ENCODE data around the gene ADAMTSL5.
"Not testable (repeated sequence)": the region's sequence is repeated elsewhere in the genome, so short reads cannot be mapped to it uniquely, and the experiment has no call there.

ADAMTSL5 gene

DNA sequence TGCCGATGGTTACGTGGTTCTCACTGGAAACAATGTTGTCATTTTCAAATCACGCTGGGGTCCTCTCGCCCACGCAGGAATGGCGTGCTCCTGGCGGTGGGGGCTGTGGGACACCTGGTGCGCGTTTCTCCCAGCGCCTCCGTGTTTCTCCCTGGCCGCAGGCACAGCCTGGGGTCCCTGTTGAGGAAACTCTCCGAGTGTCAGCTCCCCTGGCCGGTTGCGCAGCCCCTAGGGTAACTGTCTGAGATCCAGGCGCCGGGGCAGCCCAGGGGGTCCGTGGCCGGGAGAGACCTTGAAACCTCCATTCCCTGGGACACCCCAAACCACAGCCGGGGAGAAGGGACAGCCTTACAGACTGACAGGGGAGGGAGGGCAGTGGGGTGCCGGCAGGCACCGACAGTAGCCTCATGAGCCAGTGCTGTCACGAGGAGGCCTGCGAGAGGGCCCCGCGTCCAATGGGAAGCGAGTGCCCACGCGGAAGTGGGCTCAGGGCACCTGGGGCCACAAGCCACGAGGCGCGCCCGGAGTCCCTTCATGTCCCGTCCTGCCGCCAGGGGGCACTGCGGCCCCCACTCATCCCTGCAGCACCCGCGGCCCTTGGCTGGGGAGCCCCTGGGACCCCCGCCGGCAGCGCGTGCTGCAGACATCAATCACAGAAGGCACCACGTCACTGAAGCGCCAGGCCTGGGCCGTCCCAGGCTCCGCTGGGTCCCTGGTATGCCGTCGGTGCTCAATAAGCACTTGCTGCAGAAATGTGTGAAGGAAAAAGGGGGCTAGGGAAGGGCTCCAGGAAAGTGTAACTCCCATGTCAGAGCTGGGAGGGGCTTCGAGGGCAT is 9.5 kb downstream of the ADAMTSL5 start:
- peaks cover 10% of the 10 kb centered on the region for H3K36me3 Mint-ChIP-seq (ENCODE audit: insufficient read depth)
- H3K4me3 Mint-ChIP-seq, result no peak overlapping the region
- ATAC-seq (replicated peaks) (peak; percentile 11), DNase-seq (peak; percentile 43 to 46 (median 46))
- H3K4me1 Mint-ChIP-seq (ENCODE audit: low read depth in 2 of 2), result peaks cover 7 to 11% of the 10 kb centered on the region in 2 donors
- peaks cover 7 to 36% of the 10 kb centered on the region in 2 donors for H3K27me3 Mint-ChIP-seq
- H3K9me3 Mint-ChIP-seq, result no peaks in the 10 kb centered on the region
- H3K27ac Mint-ChIP-seq, result no peak overlapping the region

DNA sequence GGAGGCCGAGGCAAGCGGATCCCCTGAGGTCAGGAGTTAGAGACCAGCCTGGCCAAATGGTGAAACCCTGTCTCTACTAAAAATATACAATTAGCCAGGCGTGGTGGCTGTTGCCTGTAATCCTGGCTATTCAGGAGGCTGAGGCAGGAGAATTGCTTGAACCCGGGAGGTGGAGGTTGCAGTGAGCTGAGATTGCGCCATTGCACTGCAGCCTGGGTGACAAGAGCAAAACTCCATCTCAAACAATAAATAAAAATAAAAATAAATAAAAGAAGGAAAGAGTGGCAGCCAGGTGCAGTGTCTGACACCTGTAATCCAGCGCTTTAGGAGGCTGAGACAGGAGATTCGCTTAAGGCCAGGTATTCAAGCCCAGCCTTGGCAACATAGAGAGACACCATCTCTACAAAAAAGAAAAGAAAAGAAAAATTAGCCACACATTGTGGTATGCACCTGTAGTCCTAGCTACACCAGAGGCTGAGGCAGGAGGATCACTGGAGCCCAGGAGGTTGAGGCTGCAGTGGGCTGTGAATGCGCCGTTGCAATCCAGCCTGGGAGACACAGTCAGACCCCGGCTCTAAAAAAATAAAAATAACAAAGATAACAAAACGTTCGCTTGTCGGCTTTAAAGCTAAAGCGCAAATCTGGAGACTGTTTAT is 10.3 kb downstream of the ADAMTSL5 start:
- peaks cover 2 to 6% of the 10 kb centered on the region in 2 donors for H3K4me1 Mint-ChIP-seq (ENCODE audit: low read depth in 2 of 2)
- no peak overlapping the region for H3K27ac Mint-ChIP-seq
- no peak for ATAC-seq (replicated peaks)
- no peaks in the 10 kb centered on the region for H3K9me3 Mint-ChIP-seq
- DNase-seq, result no peak
- peaks cover 5% of the 10 kb centered on the region for H3K36me3 Mint-ChIP-seq (ENCODE audit: insufficient read depth)
- no peak overlapping the region for H3K4me3 Mint-ChIP-seq
- H3K27me3 Mint-ChIP-seq, result peaks cover 8 to 38% of the 10 kb centered on the region in 2 donors

DNA sequence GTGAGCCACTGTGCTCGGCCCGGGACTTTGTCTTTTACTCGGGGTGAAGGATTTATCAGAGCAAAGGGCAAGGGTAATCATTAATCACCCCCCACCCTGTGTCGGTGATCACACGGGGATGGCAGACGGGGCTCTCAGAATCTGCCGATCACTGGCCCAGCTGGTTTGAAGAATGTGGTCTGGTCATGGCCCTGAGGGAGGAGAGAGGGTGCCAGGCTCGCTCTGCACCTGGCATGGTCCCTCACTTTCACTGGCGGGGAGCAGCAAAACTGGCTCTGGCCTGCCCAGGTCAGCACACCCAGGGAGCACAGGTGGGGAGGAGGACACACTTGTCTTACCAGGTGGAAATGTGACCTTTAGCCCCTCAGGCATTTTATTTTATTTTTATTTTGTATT is 11.6 kb downstream of the ADAMTSL5 start:
- DNase-seq, result no peak
- Mint-ChIP-seq H3K36me3 (ENCODE audit: insufficient read depth) (peaks cover 3% of the 10 kb centered on the region), H3K9me3 (no peaks in the 10 kb centered on the region), H3K4me1 (ENCODE audit: low read depth in 2 of 2) (peaks cover 0 to 4% of the 10 kb centered on the region in 2 donors), H3K27ac (no peak overlapping the region), H3K27me3 (peaks cover 12 to 47% of the 10 kb centered on the region in 2 donors), H3K4me3 (no peak overlapping the region)
- no peak for ATAC-seq (replicated peaks)

DNA sequence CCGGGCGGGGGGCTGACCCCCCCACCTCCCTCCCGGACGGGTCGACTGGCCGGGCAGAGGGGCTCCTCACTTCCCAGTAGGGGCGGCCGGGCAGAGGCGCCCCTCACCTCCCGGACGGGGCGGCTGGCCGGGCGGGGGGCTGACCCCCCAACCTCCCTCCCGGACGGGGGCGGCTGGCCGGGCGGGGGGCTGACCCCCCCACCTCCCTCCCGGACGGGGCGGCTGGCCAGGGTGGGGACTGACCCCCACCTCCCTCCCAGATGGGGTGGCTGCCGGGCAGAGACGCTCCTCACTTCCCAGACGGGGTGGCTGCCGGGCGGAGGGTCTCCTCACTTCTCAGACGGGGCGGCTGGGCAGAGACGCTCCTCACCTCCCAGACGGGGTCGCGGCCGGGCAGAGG is 13.6 kb downstream of the ADAMTSL5 start:
- not testable (repeated sequence) for ATAC-seq (replicated peaks); H3K9me3 Mint-ChIP-seq; H3K4me3 Mint-ChIP-seq; H3K27ac Mint-ChIP-seq; DNase-seq; H3K36me3 Mint-ChIP-seq (ENCODE audit: insufficient read depth); H3K4me1 Mint-ChIP-seq (ENCODE audit: low read depth in 2 of 2)
- peaks cover 12 to 37% of the 10 kb centered on the region in 2 donors for H3K27me3 Mint-ChIP-seq

DNA sequence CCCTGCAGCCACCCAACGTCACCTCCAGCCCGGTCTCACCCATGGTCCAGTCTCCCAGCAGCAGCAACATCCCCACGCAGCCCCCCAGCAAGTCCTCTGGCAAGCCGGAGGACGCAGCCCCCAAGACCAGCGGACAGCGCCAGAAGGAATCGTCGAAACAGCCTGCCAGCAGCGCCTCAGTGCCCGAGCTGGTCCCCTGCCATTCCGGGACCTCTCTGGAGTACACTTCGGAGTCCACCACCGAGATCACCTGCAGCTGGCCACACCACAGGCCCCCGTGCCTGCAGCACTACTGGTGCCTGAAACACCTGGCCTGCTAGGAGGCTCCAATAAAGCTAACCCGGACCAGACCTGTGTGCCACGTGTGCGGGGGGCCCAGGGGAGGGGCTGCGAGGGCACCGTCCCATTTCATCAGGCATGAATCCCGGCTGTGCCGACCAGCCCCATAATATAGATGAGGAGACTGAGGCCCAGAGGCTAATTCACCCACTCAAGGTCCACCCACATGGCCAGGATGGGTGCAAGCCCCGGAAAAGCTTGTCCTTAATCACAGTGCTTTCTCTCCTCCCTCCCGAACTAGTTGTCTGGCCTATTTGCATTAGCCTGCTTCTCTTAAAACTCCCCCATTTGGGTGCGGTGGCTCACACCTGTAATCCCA is 15.1 kb downstream of the ADAMTSL5 start:
- no peaks in the 10 kb centered on the region for H3K9me3 Mint-ChIP-seq
- H3K27me3 Mint-ChIP-seq, result peaks cover 8 to 24% of the 10 kb centered on the region in 2 donors
- H3K36me3 Mint-ChIP-seq (ENCODE audit: insufficient read depth), result no peaks in the 10 kb centered on the region
- peaks cover 0 to under 1% of the 10 kb centered on the region in 2 donors for H3K4me1 Mint-ChIP-seq (ENCODE audit: low read depth in 2 of 2)
- ATAC-seq (replicated peaks), result no peak
- no peak for DNase-seq
- no peak overlapping the region for H3K27ac Mint-ChIP-seq
- H3K4me3 Mint-ChIP-seq, result no peak overlapping the region

DNA sequence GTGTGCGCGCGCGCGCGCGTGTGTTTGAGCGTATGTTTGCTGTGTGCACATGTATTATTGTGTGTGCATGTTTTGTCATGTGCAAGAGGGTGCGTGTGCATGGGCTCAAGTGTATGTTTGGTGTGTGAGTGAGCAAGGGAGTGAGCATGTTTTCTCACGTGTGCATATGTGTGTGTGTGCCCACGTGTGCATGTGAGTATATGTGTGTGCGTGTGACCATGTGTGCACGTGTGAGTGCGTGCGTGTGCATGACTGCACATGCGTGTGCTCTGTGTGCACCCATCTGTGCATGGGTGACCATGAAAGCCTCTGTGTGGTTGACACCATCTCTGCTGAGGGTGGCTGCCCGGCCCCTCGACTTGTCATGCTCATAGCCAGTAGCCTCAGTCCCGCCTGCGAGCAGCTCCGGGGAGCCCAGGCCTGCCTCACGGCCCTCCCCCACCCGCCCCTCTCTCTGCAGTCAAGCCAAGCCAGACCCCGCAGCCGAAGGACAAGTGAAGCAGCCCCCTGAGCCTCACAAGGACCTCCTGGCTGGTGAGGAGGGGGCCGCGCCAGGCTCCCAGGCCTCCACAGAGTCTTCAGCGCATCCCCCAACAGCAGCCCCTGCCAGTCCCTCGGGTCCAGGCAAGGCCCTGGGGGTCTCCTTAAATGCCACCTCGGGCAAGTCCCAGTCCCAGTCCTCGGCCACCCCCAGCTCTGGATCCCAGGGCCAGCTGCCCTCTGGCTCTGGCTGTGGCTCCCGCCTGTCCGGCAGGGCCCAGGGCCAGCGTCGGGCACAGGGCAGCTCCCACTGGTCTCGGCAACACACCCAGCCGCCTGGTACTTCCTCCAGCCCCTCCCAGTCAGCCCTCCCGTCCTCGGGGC is 15.9 kb downstream of the ADAMTSL5 start:
- Mint-ChIP-seq H3K4me3 (no peak overlapping the region), H3K9me3 (no peaks in the 10 kb centered on the region), H3K27me3 (peaks cover 5 to 22% of the 10 kb centered on the region in 2 donors), H3K27ac (no peak overlapping the region), H3K4me1 (ENCODE audit: low read depth in 2 of 2) (peaks cover 2 to 6% of the 10 kb centered on the region in 2 donors), H3K36me3 (ENCODE audit: insufficient read depth) (peaks cover 3% of the 10 kb centered on the region)
- DNase-seq, result no peak
- ATAC-seq (replicated peaks), result no peak

DNA sequence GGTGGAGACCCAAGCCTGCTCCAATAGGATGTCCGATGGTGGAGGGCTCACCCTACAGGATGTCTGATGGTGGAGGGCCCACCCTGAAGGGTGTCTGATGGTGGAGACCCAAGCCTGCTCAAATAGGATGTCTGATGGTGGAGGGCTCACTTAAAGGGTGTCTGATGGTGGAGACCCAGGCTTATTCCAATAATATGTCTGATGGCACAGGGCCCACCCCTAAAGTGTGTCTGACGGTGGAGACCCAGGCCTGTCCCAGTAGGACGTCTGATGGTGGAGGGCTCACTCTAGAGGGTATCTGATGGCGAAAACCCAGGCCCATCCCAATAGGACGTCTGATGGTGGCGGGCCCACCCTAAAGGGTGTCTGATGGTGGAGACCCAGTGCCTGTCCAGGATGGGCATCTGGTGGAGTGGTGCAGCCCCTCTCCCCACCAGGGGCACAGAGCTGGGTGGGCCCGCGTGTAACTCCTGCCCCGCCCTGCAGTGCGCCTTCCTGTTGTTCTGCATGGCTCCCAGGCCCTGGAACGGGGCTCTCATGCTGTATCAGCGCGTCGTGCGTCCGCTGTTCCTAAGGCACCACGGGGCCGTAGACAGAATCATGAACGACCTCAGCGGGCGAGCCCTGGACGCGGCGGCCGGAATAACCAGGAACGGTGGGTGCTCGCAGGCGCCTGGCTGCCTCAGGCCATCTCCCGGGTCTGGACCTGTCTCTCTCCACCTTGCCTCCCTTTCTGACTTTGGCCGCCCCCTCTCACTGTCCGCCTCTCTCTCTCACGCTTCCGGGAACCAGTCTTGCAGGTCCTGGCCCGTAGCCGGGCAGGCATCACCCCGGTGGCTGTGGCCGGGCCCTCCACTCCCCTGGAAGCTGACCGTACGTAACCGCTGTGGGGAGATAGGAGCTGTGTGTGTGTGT is 16.8 kb downstream of the ADAMTSL5 start:
- no peaks in the 10 kb centered on the region for H3K9me3 Mint-ChIP-seq
- peaks cover 4% of the 10 kb centered on the region for H3K36me3 Mint-ChIP-seq (ENCODE audit: insufficient read depth)
- DNase-seq (no peak), ATAC-seq (replicated peaks) (no peak)
- H3K4me3 Mint-ChIP-seq, result no peak overlapping the region
- H3K27me3 Mint-ChIP-seq, result peaks cover 5 to 22% of the 10 kb centered on the region in 2 donors
- H3K27ac Mint-ChIP-seq, result no peak overlapping the region
- peaks cover 7 to 10% of the 10 kb centered on the region in 2 donors for H3K4me1 Mint-ChIP-seq (ENCODE audit: low read depth in 2 of 2)

DNA sequence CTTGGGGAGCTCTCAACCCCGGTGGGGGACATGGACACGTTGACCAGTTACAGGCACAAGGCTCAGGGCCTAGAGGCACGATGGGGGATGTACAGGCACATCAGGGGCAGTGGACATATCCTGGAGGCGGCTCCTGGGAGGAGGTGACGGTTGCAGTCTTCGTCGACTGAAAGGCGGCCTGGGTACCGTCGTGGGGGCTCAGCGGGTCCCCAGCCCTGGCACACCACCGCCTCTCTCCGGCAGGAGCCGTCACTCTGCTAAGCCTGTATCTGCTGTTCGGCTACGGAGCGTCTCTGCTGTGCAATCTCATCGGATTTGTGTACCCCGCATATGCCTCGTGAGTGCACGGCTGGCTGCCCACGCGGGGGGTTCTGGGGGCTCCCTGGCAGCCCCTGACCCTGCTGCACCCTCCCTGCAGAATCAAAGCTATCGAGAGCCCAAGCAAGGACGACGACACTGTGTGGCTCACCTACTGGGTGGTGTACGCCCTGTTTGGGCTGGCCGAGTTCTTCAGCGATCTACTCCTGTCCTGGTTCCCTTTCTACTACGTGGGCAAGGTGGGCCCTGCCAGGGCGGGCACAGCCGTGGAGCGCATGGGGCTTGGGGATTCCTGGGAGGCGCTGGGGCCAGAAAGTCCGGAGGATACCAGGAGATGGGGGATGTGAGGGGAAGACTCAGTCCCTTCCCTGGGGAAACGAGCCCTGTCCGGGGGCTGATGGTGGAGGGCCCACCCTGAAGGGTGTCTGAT is 17.6 kb downstream of the ADAMTSL5 start:
- no peak overlapping the region for H3K27ac Mint-ChIP-seq
- peaks cover 11 to 12% of the 10 kb centered on the region in 2 donors for H3K4me1 Mint-ChIP-seq (ENCODE audit: low read depth in 2 of 2)
- ATAC-seq (replicated peaks) (no peak), DNase-seq (no peak)
- H3K9me3 Mint-ChIP-seq, result no peaks in the 10 kb centered on the region
- no peak overlapping the region for H3K4me3 Mint-ChIP-seq
- peaks cover 5 to 22% of the 10 kb centered on the region in 2 donors for H3K27me3 Mint-ChIP-seq
- peaks cover 9% of the 10 kb centered on the region for H3K36me3 Mint-ChIP-seq (ENCODE audit: insufficient read depth)

DNA sequence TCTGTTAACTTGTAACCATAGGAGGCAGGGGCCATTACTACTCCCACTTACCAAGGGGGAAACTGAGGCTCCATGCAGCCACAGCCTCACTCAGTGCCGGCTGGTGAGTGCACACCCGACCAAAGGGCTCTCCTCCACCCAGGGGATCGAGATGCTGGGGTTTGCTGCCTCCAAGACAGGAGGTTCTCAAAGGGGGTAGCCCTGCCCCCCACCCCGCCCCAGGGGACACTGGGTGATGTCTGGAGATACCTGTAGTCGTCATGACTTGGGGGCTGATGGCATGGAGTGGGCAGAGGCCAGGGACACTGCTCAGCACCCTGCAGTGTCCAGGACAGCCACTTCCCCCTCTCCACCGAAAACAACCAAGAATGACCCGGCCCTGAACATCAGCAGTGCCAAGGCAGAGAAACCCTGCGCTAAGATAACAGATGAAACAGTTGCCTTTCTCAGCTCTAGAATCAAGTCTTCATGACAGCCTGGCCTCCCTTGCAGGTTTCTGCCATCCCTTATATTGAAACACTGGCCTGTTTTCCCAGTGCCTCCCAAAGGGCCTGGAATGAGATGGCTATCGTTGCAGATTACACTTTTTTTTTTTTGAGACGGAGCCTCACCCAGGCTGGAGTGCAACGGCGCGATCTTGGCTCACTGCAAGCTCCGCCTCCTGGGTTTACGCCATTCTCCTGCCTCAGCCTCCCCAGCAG is 18.6 kb downstream of the ADAMTSL5 start:
- ATAC-seq (replicated peaks), result no peak
- no peak overlapping the region for H3K4me3 Mint-ChIP-seq
- H3K27me3 Mint-ChIP-seq, result peaks cover 5 to 22% of the 10 kb centered on the region in 2 donors
- H3K27ac Mint-ChIP-seq, result no peak overlapping the region
- H3K9me3 Mint-ChIP-seq, result no peaks in the 10 kb centered on the region
- peaks cover 17% of the 10 kb centered on the region in 2 donors for H3K4me1 Mint-ChIP-seq (ENCODE audit: low read depth in 2 of 2)
- peaks cover 9% of the 10 kb centered on the region for H3K36me3 Mint-ChIP-seq (ENCODE audit: insufficient read depth)
- DNase-seq, result no peak

DNA sequence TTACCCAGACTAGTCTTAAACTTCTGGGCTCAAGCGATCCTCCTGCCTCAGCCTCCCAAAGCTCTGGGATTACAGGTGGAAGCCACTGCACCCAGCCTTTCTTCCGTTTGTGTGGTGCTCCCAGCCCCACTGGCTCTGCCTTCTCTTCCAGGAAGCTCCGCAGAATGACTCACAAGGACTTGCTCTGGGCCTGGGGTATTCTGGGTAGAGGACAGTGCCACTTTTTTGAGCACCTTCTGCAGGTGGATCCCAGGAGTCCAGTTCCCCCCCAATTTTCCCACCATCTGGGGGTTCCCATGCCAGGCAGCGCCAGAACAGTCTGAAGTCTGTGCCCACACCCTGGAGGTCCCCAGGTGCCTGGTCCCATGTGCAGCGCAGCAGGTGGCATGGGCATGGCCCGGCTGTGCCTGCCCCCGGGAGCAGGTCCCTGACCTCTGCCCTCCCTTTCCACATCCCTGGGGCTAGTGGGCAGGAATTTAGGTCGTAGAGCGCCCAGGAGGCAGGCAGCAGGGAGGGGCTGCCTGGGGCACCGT is 20.3 kb downstream of the ADAMTSL5 start:
- no peak for DNase-seq
- ATAC-seq (replicated peaks), result no peak
- peaks cover 9% of the 10 kb centered on the region for H3K36me3 Mint-ChIP-seq (ENCODE audit: insufficient read depth)
- peak overlapping the region; percentile 78 to 80 for H3K4me3 Mint-ChIP-seq
- peak overlapping the region in 1 of 2 donors; percentile 83 for H3K27ac Mint-ChIP-seq
- peaks cover 4 to 14% of the 10 kb centered on the region in 2 donors for H3K27me3 Mint-ChIP-seq
- peaks cover 17 to 18% of the 10 kb centered on the region in 2 donors for H3K4me1 Mint-ChIP-seq (ENCODE audit: low read depth in 2 of 2)
- no peaks in the 10 kb centered on the region for H3K9me3 Mint-ChIP-seq

DNA sequence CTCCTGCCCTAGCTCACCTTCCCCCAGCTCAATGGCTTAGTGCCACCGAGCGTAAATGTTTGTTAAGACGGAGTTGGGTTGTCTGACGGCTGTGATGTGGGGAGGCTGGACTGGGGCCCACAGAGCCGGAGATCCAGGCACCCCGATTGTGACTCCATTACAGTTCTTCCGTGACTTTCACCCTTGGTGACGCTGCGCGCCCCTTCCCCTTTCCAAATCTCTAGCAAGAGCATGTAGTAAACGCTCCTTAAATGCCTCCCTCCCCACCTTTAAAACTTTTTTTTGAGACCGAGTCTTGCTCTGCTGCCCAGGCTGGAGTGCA is 21.0 kb downstream of the ADAMTSL5 start:
- peak overlapping the region in 1 of 2 donors; percentile 83 for H3K27ac Mint-ChIP-seq
- DNase-seq (no peak), ATAC-seq (replicated peaks) (no peak)
- peaks cover 0 to 8% of the 10 kb centered on the region in 2 donors for H3K27me3 Mint-ChIP-seq
- H3K4me3 Mint-ChIP-seq, result peak overlapping the region; percentile 78 to 80
- H3K4me1 Mint-ChIP-seq (ENCODE audit: low read depth in 2 of 2), result peaks cover 17 to 18% of the 10 kb centered on the region in 2 donors
- no peaks in the 10 kb centered on the region for H3K9me3 Mint-ChIP-seq
- peaks cover 9% of the 10 kb centered on the region for H3K36me3 Mint-ChIP-seq (ENCODE audit: insufficient read depth)
